Smooth muscle cell (in vitro differentiated cells): ENCODE measurements around the gene RBM20. TPM values are rescaled to one million over a fixed set of nuclear protein-coding genes. Genes with fewer than 3 reads are reported as not detected.

Experiments
- DNase-seq: peaks from one replicate; lab custom pipeline; 2025; ENCODE audit not compliant: unreplicated experiment; lab: John Stamatoyannopoulos, UW
- H2AFZ ChIP-seq: fragments of 200-600 bp; sonication (generic); 2 replicates; pipeline ENCODE4 v1.6.0; 2016; ENCODE audit warnings: antibody characterized with exemption, low read depth, mild to moderate bottlenecking
- H3F3A ChIP-seq: fragments of 200-600 bp; sonication (generic); 2 replicates; pipeline ENCODE4 v1.6.0; 2017; ENCODE audit warnings: antibody characterized with exemption, low read depth
- H3K27ac ChIP-seq: fragments of 200-600 bp; sonication (generic); 2 replicates; pipeline ENCODE4 v1.5.1; 2016; ENCODE audit warnings: low read depth, mild to moderate bottlenecking
- H3K27me3 ChIP-seq: fragments of 200-600 bp; sonication (generic); 2 replicates; pipeline ENCODE4 v1.6.1; 2016; ENCODE audit warnings: low read depth, mild to moderate bottlenecking
- H3K36me3 ChIP-seq: fragments of 200-600 bp; sonication (generic); 2 replicates; pipeline ENCODE4 v1.5.1; 2016; ENCODE audit warnings: low read depth
- H3K4me1 ChIP-seq: fragments of 200-600 bp; sonication (generic); 2 replicates; pipeline ENCODE4 v1.5.1; 2016; ENCODE audit warnings: low read depth
- H3K4me2 ChIP-seq: fragments of 200-600 bp; sonication (generic); 2 replicates; pipeline ENCODE4 v1.6.0; 2016; ENCODE audit warnings: mild to moderate bottlenecking
- H3K4me3 ChIP-seq: fragments of 200-600 bp; sonication (generic); 2 replicates; pipeline ENCODE4 v1.5.1; 2016; ENCODE audit warnings: mild to moderate bottlenecking
- H3K79me2 ChIP-seq: fragments of 200-600 bp; sonication (generic); 2 replicates; pipeline ENCODE4 v1.6.0; 2016; ENCODE audit warnings: low read depth, mild to moderate bottlenecking
- H3K9ac ChIP-seq: fragments of 200-600 bp; sonication (generic); 2 replicates; pipeline ENCODE4 v1.6.0; 2016; ENCODE audit warnings: low read depth
- H3K9me3 ChIP-seq: fragments of 200-600 bp; sonication (generic); replicated peaks from 2 replicates; pipeline ENCODE4 v1.5.1; 2016; ENCODE audit warnings: low read depth
- H4K20me1 ChIP-seq: fragments of 200-600 bp; sonication (generic); 2 replicates; pipeline ENCODE4 v1.6.0; 2016; ENCODE audit warnings: low read depth
- CTCF ChIP-seq: fragments of 200-600 bp; sonication (generic); IDR thresholded peaks from 2 replicates; pipeline ENCODE4 v1.5.1; 2017; ENCODE audit warnings: borderline replicate concordance, mild to moderate bottlenecking, antibody characterized with exemption; ENCODE audit not compliant: insufficient read depth, poor library complexity, severe bottlenecking
- WGBS: methylation state at CpG from one replicate; pipeline ENCODE4 v1.1.7; 2016; ENCODE audit warnings: low lambda C conversion rate; 5-methylcytosine and 5-hydroxymethylcytosine counted together
- polyA plus RNA-seq: library from polyadenylated mRNA; unstranded; fragments of >200 nt; fragmentation: Nextera tagmentation; extraction: Ambion mirVana; gene quantifications from 2 replicates; pipeline ENCODE4 v1.2.1, GENCODE V29; 2016
- total RNA-seq: library from RNA; depleted of rRNA; stranded (reverse); fragments of >200 nt; gene quantifications from 2 replicates; pipeline ENCODE4 v1.2.3, GENCODE V29; 2014

Gene RBM20
- total and polyA plus RNA-seq, 2 experiments from 2014 or later = 0.09 TPM

GRCh38 chr10:110753462-110753861, 109.3 kb downstream of the RBM20 start:
- Histone ChIP-seq H3K27me3 (no peaks in the 10 kb centered on the region), H3K4me3 (no peak overlapping the region), H4K20me1 (no peaks in the 10 kb centered on the region), H3K4me1 (peaks cover 3% of the 10 kb centered on the region), H3K27ac (no peak overlapping the region), H3K79me2 (no peaks in the 10 kb centered on the region), H3K9ac (no peak overlapping the region), H3K36me3 (no peaks in the 10 kb centered on the region), H2AFZ (no peak overlapping the region), H3K4me2 (no peak overlapping the region), H3K9me3 (peaks cover 3% of the 10 kb centered on the region), H3F3A (peaks cover 3% of the 10 kb centered on the region)
- TF ChIP-seq CTCF = no peak
- no peak for DNase-seq
- 73% methylated on average over 4 of the region's 4 CpGs for WGBS

DNA sequence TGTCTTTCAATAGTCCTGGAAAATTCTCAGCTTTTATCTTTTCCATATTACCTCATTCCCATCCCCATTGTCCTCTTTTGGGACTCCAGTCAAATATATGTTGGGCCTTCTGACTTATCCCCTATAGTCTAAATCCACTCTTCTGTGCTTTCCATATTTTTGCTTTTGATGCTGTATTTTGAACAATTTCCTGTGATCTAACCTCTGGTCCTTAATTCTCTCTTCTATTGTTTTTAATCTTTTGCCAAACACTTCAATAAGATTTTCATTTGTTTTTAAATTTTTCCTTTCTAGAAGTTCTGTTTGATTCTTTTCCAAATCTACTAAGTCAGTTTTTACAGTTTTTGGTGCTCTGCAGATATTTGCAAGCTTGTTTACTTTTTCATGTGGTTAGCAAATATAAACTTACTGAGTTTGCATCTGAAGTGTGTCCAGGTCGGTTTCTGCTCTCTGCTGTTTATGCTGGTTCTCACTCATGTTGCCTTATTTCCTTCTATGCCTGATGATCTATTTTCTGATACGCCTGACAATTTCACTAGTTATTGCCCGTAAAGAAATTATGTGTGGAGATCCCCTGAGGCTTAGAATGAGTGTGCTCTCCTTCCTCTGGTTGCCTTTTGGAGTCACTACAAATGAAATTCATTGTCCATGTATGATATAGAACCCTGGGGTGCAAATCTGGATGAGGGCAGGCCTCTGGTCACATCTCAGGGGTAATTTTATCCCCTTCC, 110.4 kb downstream of the RBM20 start:
- H3K27ac ChIP-seq = no peak overlapping the region
- no peaks in the 10 kb centered on the region for H4K20me1 ChIP-seq
- no peaks in the 10 kb centered on the region for H3K36me3 ChIP-seq
- H3F3A ChIP-seq = peaks cover 3% of the 10 kb centered on the region
- 74% methylated on average over 3 of the region's 3 CpGs for WGBS
- H3K9ac ChIP-seq = no peak overlapping the region
- no peak for TF ChIP-seq CTCF
- H3K9me3 ChIP-seq = no peaks in the 10 kb centered on the region
- H2AFZ ChIP-seq = no peak overlapping the region
- no peak overlapping the region for H3K4me2 ChIP-seq
- H3K27me3 ChIP-seq = no peaks in the 10 kb centered on the region
- no peak overlapping the region for H3K4me3 ChIP-seq
- DNase-seq = no peak
- no peaks in the 10 kb centered on the region for H3K79me2 ChIP-seq
- peaks cover 14% of the 10 kb centered on the region for H3K4me1 ChIP-seq

DNA sequence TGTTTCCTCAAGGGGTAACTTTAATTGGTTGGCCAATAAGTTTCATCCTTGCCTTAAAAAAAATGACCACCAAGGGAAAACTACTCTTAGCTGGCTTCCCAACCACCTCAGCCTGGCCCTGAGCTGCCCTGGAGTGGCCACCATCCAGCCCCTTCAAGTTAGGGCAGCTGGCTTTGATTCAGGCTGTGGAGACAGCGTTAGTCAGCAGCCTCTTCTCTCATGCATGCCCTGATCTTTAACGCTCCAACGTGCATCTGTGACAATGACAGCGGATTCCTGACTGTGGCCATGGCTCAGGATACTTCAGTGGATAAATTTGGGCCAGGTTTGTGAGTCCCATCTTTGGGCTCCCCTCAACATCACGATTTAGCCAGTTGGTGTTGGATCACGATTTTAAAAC, 111.6 kb downstream of the RBM20 start:
- Histone ChIP-seq H3K36me3 (no peaks in the 10 kb centered on the region), H3K27ac (no peak overlapping the region), H3K4me3 (no peak overlapping the region), H4K20me1 (no peaks in the 10 kb centered on the region), H3K79me2 (no peaks in the 10 kb centered on the region), H3K9ac (no peak overlapping the region), H3K9me3 (no peaks in the 10 kb centered on the region), H3F3A (peaks cover 3% of the 10 kb centered on the region), H3K27me3 (no peaks in the 10 kb centered on the region), H3K4me2 (no peak overlapping the region), H2AFZ (no peak overlapping the region), H3K4me1 (peaks cover 17% of the 10 kb centered on the region)
- WGBS = 60% methylated on average over 6 of the region's 6 CpGs
- DNase-seq = no peak
- no peak for TF ChIP-seq CTCF

DNA sequence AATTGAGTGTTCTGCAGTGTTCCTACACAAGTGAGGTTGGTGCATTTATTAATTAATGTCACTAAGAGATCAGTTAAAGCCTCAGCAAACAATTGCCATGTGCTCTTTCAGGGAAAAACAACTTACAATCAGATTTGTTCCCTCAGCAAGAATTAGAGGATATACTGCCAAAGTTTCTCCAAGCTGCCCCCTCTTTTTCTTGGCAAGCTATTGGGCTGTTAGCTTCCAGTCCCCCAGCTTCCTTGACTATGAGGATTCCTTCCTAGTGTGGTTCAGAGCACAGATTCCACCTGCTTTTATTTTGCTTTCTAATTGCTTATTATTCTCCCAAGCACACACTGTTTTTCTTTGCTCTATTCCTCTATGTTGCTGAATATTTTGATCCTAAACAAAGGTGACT, 112.7 kb downstream of the RBM20 start:
- Histone ChIP-seq H3K27me3 (no peaks in the 10 kb centered on the region), H2AFZ (no peak overlapping the region), H3K4me3 (no peak overlapping the region), H3F3A (peaks cover 3% of the 10 kb centered on the region), H3K9me3 (no peaks in the 10 kb centered on the region), H3K36me3 (no peaks in the 10 kb centered on the region), H3K4me2 (no peak overlapping the region), H3K4me1 (peaks cover 17% of the 10 kb centered on the region), H3K27ac (no peak overlapping the region), H4K20me1 (no peaks in the 10 kb centered on the region), H3K9ac (no peak overlapping the region), H3K79me2 (no peaks in the 10 kb centered on the region)
- no peak for TF ChIP-seq CTCF
- no peak for DNase-seq
